Left lung (tissue), 10 donors: ENCODE data around the gene DDI2. TPM values are rescaled to one million over a fixed set of nuclear protein-coding genes. Genes with fewer than 3 reads are reported as not detected.

Experiments
- ATAC-seq: fragments of 200-7000 bp; cut with Tn5 transposase; one replicate; pipeline ENCODE4 v1.9.1; 2020; ENCODE audit warnings: moderate library complexity
- DNase-seq, 4 donors: peaks; one replicate each; pipeline ENCODE4 v3.0.0-alpha.2; 2013 to 2020
- H3K27ac ChIP-seq, 2 donors: fragments of 200-600 bp; sonication (generic) in 1 of 2; one replicate each; pipeline versions ENCODE4 v1.5.0 to v1.8.0; 2020 to 2021
- H3K27me3 ChIP-seq, 2 donors: fragments of 200-600 bp; sonication (generic) in 1 of 2; one replicate each; pipeline versions ENCODE4 v1.5.0 to v1.8.0; 2020 to 2021
- H3K36me3 ChIP-seq, 2 donors: fragments of 200-600 bp; sonication (generic) in 1 of 2; one replicate each; pipeline versions ENCODE4 v1.5.0 to v1.8.0; 2020 to 2021
- H3K4me1 ChIP-seq, 2 donors: fragments of 200-600 bp; one replicate each; pipeline ENCODE4 v1.8.0; 2021
- H3K4me3 ChIP-seq, 2 donors: fragments of 200-600 bp; sonication (generic) in 1 of 2; one replicate each; pipeline versions ENCODE4 v1.5.0 to v1.8.0; 2020 to 2021; ENCODE audit warnings: mild to moderate bottlenecking in 1 of 2
- H3K9me3 ChIP-seq, 2 donors: fragments of 200-600 bp; sonication (generic) in 1 of 2; one replicate each; pipeline versions ENCODE4 v1.5.0 to v1.8.0; 2020 to 2021
- CTCF ChIP-seq, 2 donors: fragments of 200-600 bp; sonication (generic) in 1 of 2; IDR thresholded peaks; one replicate each; pipeline versions ENCODE4 v1.5.0 to v1.8.0; 2021; ENCODE audit warnings: antibody characterized with exemption in 2 of 2
- intact Hi-C, 2 donors: fragments of 100-400 bp; cut with DNase I; formaldehyde crosslinking; loops; one replicate each; pipeline versions ENCODE4 v1.11.2 to v1.14.2; 2022
- polyA plus RNA-seq, 6 donors: library from polyadenylated mRNA; unstranded; fragments of 120-200 nt; gene quantifications; one replicate each; pipeline ENCODE4 v1.2.1, GENCODE V29; 2013; ENCODE audit not compliant: insufficient read length in 6 of 6
- total RNA-seq, 2 donors: library from RNA; stranded (reverse); fragmentation: NEBNext Ultra II Directional; extraction: Animal tissue kit (Norgen Biotek cat#: 25700); gene quantifications; one replicate each; pipeline ENCODE4 v1.2.1, GENCODE V29; 2021
- donor health status: DM: no; HTN: yes; CAD: no.
- donor health status: DM: no; HTN: no; CAD: no.

DDI2 gene
- total and polyA plus RNA-seq, 8 donors: 20.4 to 37.7 (median 22.6) TPM

GRCh38 chr1:15669864-15670263 lies 52.6 kb downstream of the DDI2 start:
- no peak overlapping the region for H3K4me3 ChIP-seq
- DNase-seq: no peak
- ATAC-seq: no peak
- TF ChIP-seq CTCF (IDR thresholded peaks at IDR 0.05): no peak
- H3K27ac ChIP-seq: no peak overlapping the region
- intact Hi-C loops: no loop called here
- H3K27me3 ChIP-seq: no peaks in the 10 kb centered on the region
- H3K36me3 ChIP-seq: no peaks in the 10 kb centered on the region
- H3K4me1 ChIP-seq: no peaks in the 10 kb centered on the region
- no peaks in the 10 kb centered on the region for H3K9me3 ChIP-seq

GRCh38 chr1:15671430-15671829 lies 54.2 kb downstream of the DDI2 start:
- H3K4me1 ChIP-seq: no peaks in the 10 kb centered on the region
- intact Hi-C loops: no loop called here
- no peak overlapping the region for H3K27ac ChIP-seq
- DNase-seq (no peak), ATAC-seq (no peak)
- no peak for TF ChIP-seq CTCF (IDR thresholded peaks at IDR 0.05)
- H3K4me3 ChIP-seq: no peak overlapping the region
- H3K27me3 ChIP-seq: no peaks in the 10 kb centered on the region
- H3K9me3 ChIP-seq: no peaks in the 10 kb centered on the region
- H3K36me3 ChIP-seq: no peaks in the 10 kb centered on the region

- Histone ChIP-seq H3K9me3 (no peaks in the 10 kb centered on the region), H3K4me1 (no peaks in the 10 kb centered on the region), H3K27me3 (no peaks in the 10 kb centered on the region), H3K4me3 (no peak overlapping the region), H3K27ac (no peak overlapping the region), H3K36me3 (no peaks in the 10 kb centered on the region)
- TF ChIP-seq CTCF (IDR thresholded peaks at IDR 0.05): no peak
- DNase-seq (no peak), ATAC-seq (peak; percentile 8)
- intact Hi-C loops: no loop called here
These were observed 57.3 kb downstream of the DDI2 start for GRCh38 chr1:15674386-15675159.

GRCh38 chr1:15676010-15676409 lies 58.8 kb downstream of the DDI2 start:
- H3K27ac ChIP-seq: no peak overlapping the region
- DNase-seq (no peak), ATAC-seq (no peak)
- H3K36me3 ChIP-seq: no peaks in the 10 kb centered on the region
- peaks cover 0 to 8% of the 10 kb centered on the region in 2 donors for H3K4me1 ChIP-seq
- TF ChIP-seq CTCF (IDR thresholded peaks at IDR 0.05): no peak
- H3K27me3 ChIP-seq: no peaks in the 10 kb centered on the region
- H3K4me3 ChIP-seq: no peak overlapping the region
- intact Hi-C loops: no loop called here
- H3K9me3 ChIP-seq: no peaks in the 10 kb centered on the region

- H3K36me3 ChIP-seq: no peaks in the 10 kb centered on the region
- ATAC-seq (no peak), DNase-seq (no peak)
- H3K4me1 ChIP-seq: peaks cover 0 to 18% of the 10 kb centered on the region in 2 donors
- no peak overlapping the region for H3K27ac ChIP-seq
- no peak overlapping the region for H3K4me3 ChIP-seq
- intact Hi-C loops: no loop called here
- no peaks in the 10 kb centered on the region for H3K27me3 ChIP-seq
- no peak for TF ChIP-seq CTCF (IDR thresholded peaks at IDR 0.05)
- H3K9me3 ChIP-seq: no peaks in the 10 kb centered on the region
These were observed 59.7 kb downstream of the DDI2 start for GRCh38 chr1:15676688-15677661.
